Testis (tissue), 3 donors: ENCODE results near the gene MYBPC2. TPM values are rescaled to one million over a fixed set of nuclear protein-coding genes. Genes with fewer than 3 reads are reported as not detected.

Experiments used
- DNase-seq: peaks from one replicate; pipeline ENCODE4 v3.0.0-alpha.2; 2019
- H3K27ac ChIP-seq, 2 donors: fragments of 200-600 bp; sonication (generic); one replicate each; pipeline ENCODE4 v1.5.1; 2019
- H3K27me3 ChIP-seq: fragments of 200-600 bp; sonication (generic); one replicate; pipeline ENCODE4 v1.5.1; 2019
- H3K36me3 ChIP-seq: fragments of 200-600 bp; sonication (generic); one replicate; pipeline ENCODE4 v1.5.1; 2017; ENCODE audit warnings: low read depth; ENCODE audit errors: missing control alignments
- H3K4me1 ChIP-seq: fragments of 200-600 bp; sonication (generic); one replicate; pipeline ENCODE4 v1.5.1; 2019
- H3K4me3 ChIP-seq, 2 donors: fragments of 200-600 bp; sonication (generic); one replicate each; pipeline ENCODE4 v1.5.1; 2017 to 2019
- H3K9me3 ChIP-seq: fragments of 200-600 bp; sonication (generic); one replicate; pipeline ENCODE4 v1.5.1; 2017
- CTCF ChIP-seq, 3 experiments: fragments of 450-650 bp in 2 of 3; fragments of 200-600 bp in 1 of 3; sonication (generic) in 1 of 3; IDR thresholded peaks; one replicate each; pipeline ENCODE4 v1.5.1; 2016 to 2019; ENCODE audit warnings: antibody characterized with exemption in 3 of 3, mild to moderate bottlenecking in 2 of 3, moderate library complexity in 1 of 3
- POLR2A ChIP-seq: fragments of 450-650 bp; IDR thresholded peaks from one replicate; pipeline ENCODE4 v1.6.1; 2017; ENCODE audit warnings: antibody characterized with exemption, mild to moderate bottlenecking, moderate library complexity
- WGBS, 2 donors: methylation state at CpG; one replicate each; pipeline ENCODE4 v1.1.5; 2018; 5-methylcytosine and 5-hydroxymethylcytosine counted together
- intact Hi-C: fragments of 100-400 bp; cut with DNase I; formaldehyde crosslinking; loops from one replicate; pipeline ENCODE4 v1.15.1; 2023; ENCODE audit warnings: low total_unique reads
- polyA plus RNA-seq: library from polyadenylated mRNA; stranded (reverse); fragments of 350-450 nt; fragmentation: Illumina TruSeq; extraction: RNeasy Lipid Tissue Mini Kit (QIAGEN cat#74804); gene quantifications from one replicate; pipeline ENCODE4 v1.2.3, GENCODE V29; 2014; ENCODE audit warnings: low read depth, low replicate concordance; ENCODE audit not compliant: insufficient read depth
- total RNA-seq, 2 donors: library from RNA; depleted of rRNA; stranded (reverse); fragments of >200 nt; gene quantifications; one replicate each; pipeline ENCODE4 v1.2.3, GENCODE V29; 2016

MYBPC2 gene
- total and polyA plus RNA-seq, 3 donors from 2014 or later, result 0.31 to 3.2 (median 0.63) TPM

- 86 to 91% methylated on average over 22 to 27 of the region's 27 CpGs for WGBS, 2 donors
- intact Hi-C loops, result no loop called here
These were observed 48.9 kb downstream of the MYBPC2 start for GRCh38 chr19:50481351-50482149.

GRCh38 chr19:50482271-50482855, 49.7 kb downstream of the MYBPC2 start:
- Histone ChIP-seq H3K4me3 (no peak overlapping the region), H3K9me3 (no peaks in the 10 kb centered on the region), H3K27ac (no peak overlapping the region), H3K4me1 (peaks cover 5% of the 10 kb centered on the region), H3K27me3 (no peaks in the 10 kb centered on the region), H3K36me3 (no peaks in the 10 kb centered on the region)
- no peak for TF ChIP-seq POLR2A
- TF ChIP-seq CTCF (IDR thresholded peaks at IDR 0.05), result no peak
- 75 to 77% methylated on average over 11 to 16 of the region's 16 CpGs for WGBS, 2 donors
- intact Hi-C loops, result no loop called here
- no peak for DNase-seq

More at GRCh38 chr19:50481351-50482149, 48.9 kb downstream of the MYBPC2 start:
- peaks cover 9% of the 10 kb centered on the region for H3K4me1 ChIP-seq
- no peaks in the 10 kb centered on the region for H3K27me3 ChIP-seq
- no peak for DNase-seq
- H3K36me3 ChIP-seq, result no peaks in the 10 kb centered on the region
- no peak for TF ChIP-seq CTCF (IDR thresholded peaks at IDR 0.05)
- no peak for TF ChIP-seq POLR2A
- H3K27ac ChIP-seq, result no peak overlapping the region
- H3K9me3 ChIP-seq, result no peaks in the 10 kb centered on the region
- no peak overlapping the region for H3K4me3 ChIP-seq

GRCh38 chr19:50482916-50483315, 50.2 kb downstream of the MYBPC2 start:
- no peak overlapping the region for H3K4me3 ChIP-seq
- WGBS, 2 donors, result 80 to 87% methylated on average over 10 of the region's 10 CpGs
- H3K36me3 ChIP-seq, result no peaks in the 10 kb centered on the region
- no peaks in the 10 kb centered on the region for H3K4me1 ChIP-seq
- DNase-seq, result no peak
- H3K9me3 ChIP-seq, result no peaks in the 10 kb centered on the region
- no peak overlapping the region for H3K27ac ChIP-seq
- TF ChIP-seq CTCF (IDR thresholded peaks at IDR 0.05) (no peak), POLR2A (no peak)
- H3K27me3 ChIP-seq, result no peaks in the 10 kb centered on the region
- intact Hi-C loops, result no loop called here

- no peak for DNase-seq
- 88 to 89% methylated on average over 10 of the region's 10 CpGs for WGBS, 2 donors
- H3K4me3 ChIP-seq, result no peak overlapping the region
- no peaks in the 10 kb centered on the region for H3K36me3 ChIP-seq
- intact Hi-C loops, result no loop called here
- no peak overlapping the region for H3K27ac ChIP-seq
- no peaks in the 10 kb centered on the region for H3K4me1 ChIP-seq
- TF ChIP-seq CTCF (IDR thresholded peaks at IDR 0.05) (no peak), POLR2A (no peak)
- H3K27me3 ChIP-seq, result no peaks in the 10 kb centered on the region
- no peaks in the 10 kb centered on the region for H3K9me3 ChIP-seq
These were observed 52.7 kb downstream of the MYBPC2 start for GRCh38 chr19:50485284-50485955.
